ENCODE measurements around the gene SCN9A. TPM values are rescaled to one million over a fixed set of nuclear protein-coding genes. Genes with fewer than 3 reads are reported as not detected.
"Not testable (repeated sequence)": the region's sequence is repeated elsewhere in the genome, so short reads cannot be mapped to it uniquely, and the experiment has no call there.

SCN9A gene
- total RNA-seq, 1 donor from 2014 or later, result 1.4 TPM

- Histone ChIP-seq H3K4me3 (no peak overlapping the region), H3K27ac (replicated peaks) (no peak overlapping the region), H3K9me3 (replicated peaks) (no peaks in the 10 kb centered on the region), H3K27me3 (ENCODE audit: low read depth) (no peaks in the 10 kb centered on the region), H3K4me1 (no peaks in the 10 kb centered on the region), H3K36me3 (no peaks in the 10 kb centered on the region)
- DNase-seq, result no peak
- TF ChIP-seq CTCF (IDR thresholded peaks at IDR 0.05; ENCODE audit: borderline replicate concordance), result no peak
- intact Hi-C loops (cut with micrococcal nuclease), result no loop called here
Observed at GRCh38 chr2:166360426-166360825, 15.3 kb downstream of the SCN9A start.

- H3K27me3 ChIP-seq (ENCODE audit: low read depth); H3K4me1 ChIP-seq; H3K27ac ChIP-seq (replicated peaks); H3K36me3 ChIP-seq; DNase-seq; H3K4me3 ChIP-seq; intact Hi-C loops (cut with micrococcal nuclease); H3K9me3 ChIP-seq (replicated peaks): not testable (repeated sequence)
Observed at GRCh38 chr2:166357950-166358321, 17.8 kb downstream of the SCN9A start.

- no peak for TF ChIP-seq CTCF (IDR thresholded peaks at IDR 0.05; ENCODE audit: borderline replicate concordance)
- Histone ChIP-seq H3K27me3 (ENCODE audit: low read depth) (no peaks in the 10 kb centered on the region), H3K4me3 (no peak overlapping the region), H3K4me1 (no peaks in the 10 kb centered on the region), H3K27ac (replicated peaks) (no peak overlapping the region), H3K9me3 (replicated peaks) (no peaks in the 10 kb centered on the region), H3K36me3 (no peaks in the 10 kb centered on the region)
- intact Hi-C loops (cut with micrococcal nuclease), result no loop called here
- DNase-seq, result no peak
Observed at GRCh38 chr2:166357068-166357949, 18.4 kb downstream of the SCN9A start.

- Histone ChIP-seq H3K27ac (replicated peaks) (no peak overlapping the region), H3K27me3 (ENCODE audit: low read depth) (no peaks in the 10 kb centered on the region), H3K9me3 (replicated peaks) (no peaks in the 10 kb centered on the region), H3K4me1 (no peaks in the 10 kb centered on the region), H3K4me3 (no peak overlapping the region), H3K36me3 (no peaks in the 10 kb centered on the region)
- TF ChIP-seq CTCF (IDR thresholded peaks at IDR 0.05; ENCODE audit: borderline replicate concordance), result no peak
- DNase-seq, result no peak
- intact Hi-C loops (cut with micrococcal nuclease), result no loop called here
Observed at GRCh38 chr2:166351319-166351718, 24.4 kb downstream of the SCN9A start.

GRCh38 chr2:166350525-166350924, 25.2 kb downstream of the SCN9A start:
- Histone ChIP-seq H3K4me3 (no peak overlapping the region), H3K4me1 (no peaks in the 10 kb centered on the region), H3K36me3 (no peaks in the 10 kb centered on the region), H3K9me3 (replicated peaks) (no peaks in the 10 kb centered on the region), H3K27me3 (ENCODE audit: low read depth) (no peaks in the 10 kb centered on the region), H3K27ac (replicated peaks) (no peak overlapping the region)
- DNase-seq, result no peak
- intact Hi-C loops (cut with micrococcal nuclease), result no loop called here
- TF ChIP-seq CTCF (IDR thresholded peaks at IDR 0.05; ENCODE audit: borderline replicate concordance), result no peak

Measured in left ventricle myocardium inferior (tissue), 1 donor.